GM20000 (cell line): Measurements from ENCODE around the gene XYLB.

Experiments used
- DNase-seq: peaks from one replicate; pipeline ENCODE4 v3.0.0; 2012; ENCODE audit warnings: low spot score
- CTCF ChIP-seq: IDR thresholded peaks from 2 replicates; pipeline ENCODE4 v1.5.1; 2012; ENCODE audit warnings: mild to moderate bottlenecking, control low read depth; ENCODE audit errors: extremely low read depth, missing control alignments

Gene XYLB

DNA sequence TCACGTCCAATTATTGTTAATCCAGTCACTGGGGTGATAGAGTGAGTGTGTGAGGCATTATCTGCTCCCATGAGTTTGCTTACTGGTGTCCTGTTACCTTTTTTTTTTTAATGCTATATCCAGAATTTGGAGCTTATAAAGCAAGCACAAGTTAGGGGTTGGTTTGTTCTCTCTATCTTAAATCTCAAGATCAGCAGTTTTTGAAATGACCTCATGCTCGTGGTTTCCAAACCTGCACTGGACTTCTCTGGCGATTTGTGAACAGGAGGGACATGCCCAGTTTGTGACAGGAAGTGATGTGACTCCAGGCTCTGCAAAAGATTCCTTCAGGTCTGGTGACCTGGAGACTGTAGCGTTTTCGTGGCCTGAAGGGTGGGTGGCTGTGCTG lies 25.6 kb downstream of the XYLB start:
- TF ChIP-seq CTCF = no peak
- DNase-seq = no peak

DNA sequence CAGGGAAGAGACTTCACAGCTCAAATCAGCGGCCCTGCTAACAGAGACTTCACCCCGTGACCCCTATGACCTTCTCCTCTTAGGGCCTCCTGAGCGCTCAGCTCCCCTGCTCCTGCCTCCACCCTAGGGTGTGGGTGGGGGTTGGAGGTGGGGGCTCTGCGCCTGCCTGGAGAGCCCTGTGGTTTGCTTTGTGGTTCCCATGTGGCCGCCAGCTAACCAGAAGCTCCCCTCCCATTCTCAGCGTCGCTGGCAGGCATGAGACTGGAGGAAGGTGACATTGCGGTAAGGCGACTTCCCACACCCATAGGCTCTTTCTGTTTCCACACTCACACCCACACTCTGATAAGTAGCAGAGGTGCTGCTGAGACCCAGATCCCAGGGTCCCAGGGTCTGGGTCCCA lies 27.6 kb downstream of the XYLB start:
- no peak for DNase-seq
- TF ChIP-seq CTCF = no peak

GRCh38 chr3:38375072-38375471 lies 28.5 kb downstream of the XYLB start:
- DNase-seq = no peak
- no peak for TF ChIP-seq CTCF

GRCh38 chr3:38375488-38376097 lies 29.0 kb downstream of the XYLB start:
- no peak for TF ChIP-seq CTCF
- DNase-seq = no peak

DNA sequence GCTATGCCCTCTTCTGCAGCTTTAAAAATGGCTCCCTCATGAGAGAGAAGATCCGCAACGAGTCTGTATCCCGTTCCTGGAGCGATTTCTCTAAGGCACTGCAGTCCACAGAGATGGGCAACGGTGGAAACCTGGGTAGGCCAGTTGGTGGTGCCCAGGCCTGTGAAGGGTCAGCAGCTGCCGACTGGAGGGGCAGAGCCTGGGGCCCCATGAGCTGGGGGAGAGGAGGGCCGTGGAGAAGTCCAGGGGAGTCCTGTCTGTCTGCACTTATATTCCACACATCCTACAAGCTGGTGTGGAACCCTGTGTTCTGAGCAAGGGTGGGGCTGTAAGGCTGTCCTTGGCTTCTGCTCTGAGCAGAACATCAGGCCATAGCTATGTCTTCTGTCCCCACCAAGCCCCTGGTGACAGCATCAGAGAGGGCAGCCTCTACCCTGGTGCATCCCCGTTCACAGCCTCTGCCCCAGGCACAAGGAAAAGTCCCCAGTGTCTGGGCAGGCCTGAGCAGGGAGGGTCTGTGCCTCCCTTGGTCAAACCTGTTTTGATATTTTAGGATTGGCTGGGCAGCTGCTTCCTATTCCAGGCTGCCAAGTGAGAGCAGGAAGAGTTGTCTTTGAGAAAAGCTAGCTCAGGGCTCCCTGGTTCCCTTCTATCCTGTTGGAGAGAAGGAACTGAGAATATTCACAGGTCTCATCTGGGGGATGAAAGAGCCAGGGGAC lies 29.7 kb downstream of the XYLB start:
- no peak for DNase-seq

GRCh38 chr3:38379201-38379770 lies 32.7 kb downstream of the XYLB start:
- TF ChIP-seq CTCF = no peak

More for the DNA sequence above, 29.7 kb downstream of the XYLB start:
- no peak for TF ChIP-seq CTCF

DNA sequence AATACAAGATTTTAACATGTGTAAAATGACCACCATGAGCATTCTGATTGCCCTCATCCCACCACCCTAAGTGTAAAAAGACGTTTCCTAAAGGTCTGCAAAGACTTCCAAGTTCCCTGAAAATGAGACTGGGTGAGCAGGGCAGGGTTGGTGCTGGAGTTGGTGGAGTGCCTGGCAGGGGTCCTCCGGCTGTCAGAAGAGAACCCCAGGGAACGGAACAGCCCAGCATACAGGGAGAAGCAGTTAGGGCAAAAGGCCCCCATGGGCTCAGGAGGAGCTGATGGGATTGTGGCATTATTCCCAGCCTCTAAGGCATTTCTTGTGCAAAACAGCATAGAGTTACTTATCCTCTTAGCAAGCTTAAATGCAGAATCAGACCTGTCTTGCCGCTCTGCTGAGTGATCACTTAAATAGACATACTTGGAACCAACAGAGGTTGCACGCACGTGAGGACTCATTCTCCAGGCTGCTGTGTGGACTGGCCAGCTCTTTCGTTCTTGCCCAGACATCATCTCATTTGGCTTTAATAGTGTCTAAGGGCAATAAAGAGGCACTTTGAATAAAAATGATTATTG lies 36.0 kb downstream of the XYLB start:
- no peak for DNase-seq
- TF ChIP-seq CTCF = no peak

More at GRCh38 chr3:38379201-38379770, 32.7 kb downstream of the XYLB start:
- no peak for DNase-seq
